HG03521 (cell line): Measurements from ENCODE around the gene SLC6A2.

ENCODE experiments used
- ATAC-seq: cut with Tn5 transposase; IDR thresholded peaks from one replicate; pipeline ENCODE4 v1.9.1; 2021; ENCODE audit warnings: mild to moderate bottlenecking, moderate library complexity; ENCODE audit not compliant: unreplicated experiment

Gene SLC6A2

DNA sequence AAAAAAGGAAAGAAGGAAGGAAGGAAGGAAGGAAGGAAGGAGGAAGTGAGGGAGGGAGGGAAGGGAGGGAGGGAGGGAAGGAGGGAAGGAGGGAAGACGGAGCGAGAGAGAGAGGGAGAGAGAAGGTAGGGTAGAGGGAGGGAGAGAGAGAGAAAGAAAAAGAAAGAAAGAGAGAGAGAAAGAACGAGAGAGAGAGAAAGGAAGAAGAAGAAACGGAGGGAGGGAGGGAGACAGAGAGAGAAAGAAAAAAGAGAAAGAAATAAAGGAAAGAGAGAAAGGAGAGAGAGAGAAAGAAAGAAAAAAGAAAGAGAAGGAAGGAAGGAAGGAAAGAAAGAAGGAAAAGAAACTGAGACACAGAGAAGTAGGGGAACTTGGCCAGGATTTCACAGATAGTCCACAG, 8.4 kb upstream of the SLC6A2 start:
- no peak for ATAC-seq

DNA sequence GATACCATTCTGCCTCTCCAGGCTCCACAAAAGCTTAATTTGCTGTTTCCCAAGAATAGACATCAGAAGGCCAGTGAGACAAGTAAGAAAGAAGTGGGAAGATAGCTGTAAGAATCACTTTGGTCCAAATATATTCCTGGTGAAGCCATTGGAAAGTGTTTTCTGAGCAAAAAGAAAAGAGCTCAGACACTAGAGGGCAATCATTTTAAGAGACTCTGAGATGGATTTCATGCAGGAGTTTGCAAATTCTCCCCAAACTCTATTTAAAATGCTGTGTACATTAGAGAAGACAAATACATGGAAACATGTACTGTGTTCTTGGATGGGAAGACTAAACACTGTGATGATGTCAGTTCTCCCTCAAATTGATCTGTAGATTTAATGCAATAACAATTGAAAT, 8.0 kb upstream of the SLC6A2 start:
- ATAC-seq: no peak

DNA sequence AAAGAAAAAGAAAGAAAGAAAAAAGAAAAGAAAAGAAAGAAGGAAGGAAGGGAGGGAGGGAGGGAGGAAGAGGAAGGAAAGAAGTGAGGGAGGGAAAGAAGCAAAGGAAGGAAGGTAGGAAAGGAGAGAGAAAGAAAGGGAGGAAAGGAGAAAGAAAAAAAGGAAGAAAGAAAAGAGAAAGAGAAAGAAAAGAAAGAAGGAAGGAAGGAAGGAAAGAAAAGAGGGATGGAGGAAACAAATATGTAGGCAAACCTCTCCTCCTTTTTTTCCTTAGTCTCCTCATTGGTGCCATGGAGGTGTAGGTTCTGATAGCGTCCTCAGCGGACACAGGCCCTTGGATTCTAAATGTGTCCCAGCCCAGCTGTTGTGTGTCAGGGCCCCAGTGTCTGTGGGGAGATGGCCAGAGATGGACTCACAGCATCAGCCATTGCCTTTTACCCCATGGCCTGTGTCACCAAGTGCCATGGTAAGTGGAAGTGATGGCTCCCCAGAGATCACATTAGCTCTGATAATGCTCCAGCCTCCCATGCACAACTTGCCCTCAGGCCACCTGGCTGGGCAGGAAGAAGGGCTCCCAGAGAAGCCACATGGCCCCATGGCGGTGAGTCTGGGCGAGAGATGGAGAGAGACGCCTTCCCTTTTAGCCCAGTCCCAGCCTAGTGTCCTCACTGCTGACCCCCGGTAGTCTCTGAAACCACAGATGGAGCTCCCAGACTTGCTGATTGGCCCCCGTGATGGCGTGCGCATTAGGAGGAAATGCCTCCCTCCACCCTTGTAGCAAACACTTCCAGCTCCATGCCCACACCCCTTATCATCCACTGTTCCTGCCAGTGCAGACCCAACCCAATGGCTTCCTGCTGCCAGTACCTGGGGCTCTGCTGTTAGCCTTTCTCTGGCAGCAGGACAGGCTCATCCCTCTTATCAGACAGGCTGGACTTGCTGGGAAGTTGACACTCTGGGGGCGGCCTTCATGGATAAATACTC, 3.7 kb upstream of the SLC6A2 start:
- no peak for ATAC-seq

DNA sequence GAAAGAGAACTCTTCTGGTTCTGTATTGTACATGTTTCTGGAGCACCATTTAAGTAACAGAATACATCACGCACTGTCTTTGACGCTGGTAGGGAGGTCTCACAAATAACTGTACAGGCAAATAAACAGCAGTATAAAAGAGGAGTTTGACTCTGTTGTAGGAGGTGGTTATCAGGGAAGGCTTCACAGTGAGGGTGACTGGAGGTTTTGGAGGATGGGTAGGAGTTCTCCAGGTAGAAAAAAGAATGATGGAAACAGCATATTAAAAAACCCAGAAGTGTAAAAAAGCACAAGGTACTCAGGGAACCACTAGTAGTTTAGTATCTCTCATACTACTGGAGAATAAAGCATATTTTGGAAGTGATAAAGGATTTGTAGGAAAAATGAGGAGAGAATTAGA, 2.7 kb upstream of the SLC6A2 start:
- ATAC-seq: no peak

DNA sequence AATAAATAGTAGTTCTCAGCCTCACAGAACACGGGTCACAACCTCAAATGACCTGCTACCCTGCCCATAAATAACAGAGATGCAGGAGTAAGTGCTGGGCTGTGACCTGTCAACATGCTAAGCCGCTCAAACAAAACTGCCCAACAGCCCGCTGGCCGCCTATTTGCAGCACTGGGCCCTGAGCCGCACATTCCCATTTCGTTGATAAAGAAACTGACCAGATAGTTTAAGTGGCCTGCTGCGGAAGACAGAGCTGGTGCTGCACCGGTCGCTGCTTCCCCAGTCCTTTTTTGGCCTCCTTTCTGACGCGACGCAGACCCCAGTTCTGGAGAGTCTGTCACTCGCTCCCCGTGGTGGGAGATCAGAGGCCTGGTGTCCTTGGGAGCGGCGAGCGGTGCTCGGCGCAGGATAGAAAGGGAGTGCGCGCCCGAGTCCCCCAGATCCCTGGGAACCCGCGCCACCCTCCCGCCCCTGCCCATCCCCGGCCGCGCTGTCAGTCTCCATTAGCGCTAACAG, 349 bp upstream of the SLC6A2 start:
- no peak for ATAC-seq

DNA sequence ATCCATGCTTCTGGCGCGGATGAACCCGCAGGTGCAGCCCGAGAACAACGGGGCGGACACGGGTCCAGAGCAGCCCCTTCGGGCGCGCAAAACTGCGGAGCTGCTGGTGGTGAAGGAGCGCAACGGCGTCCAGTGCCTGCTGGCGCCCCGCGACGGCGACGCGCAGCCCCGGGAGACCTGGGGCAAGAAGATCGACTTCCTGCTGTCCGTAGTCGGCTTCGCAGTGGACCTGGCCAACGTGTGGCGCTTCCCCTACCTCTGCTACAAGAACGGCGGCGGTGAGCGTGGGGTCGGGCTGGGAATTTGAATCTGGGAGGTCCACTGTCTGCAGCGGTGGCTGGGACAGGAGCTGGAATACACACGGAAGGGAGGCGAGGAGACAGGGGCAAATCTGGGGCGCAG, 904 bp downstream of the SLC6A2 start:
- no peak for ATAC-seq

DNA sequence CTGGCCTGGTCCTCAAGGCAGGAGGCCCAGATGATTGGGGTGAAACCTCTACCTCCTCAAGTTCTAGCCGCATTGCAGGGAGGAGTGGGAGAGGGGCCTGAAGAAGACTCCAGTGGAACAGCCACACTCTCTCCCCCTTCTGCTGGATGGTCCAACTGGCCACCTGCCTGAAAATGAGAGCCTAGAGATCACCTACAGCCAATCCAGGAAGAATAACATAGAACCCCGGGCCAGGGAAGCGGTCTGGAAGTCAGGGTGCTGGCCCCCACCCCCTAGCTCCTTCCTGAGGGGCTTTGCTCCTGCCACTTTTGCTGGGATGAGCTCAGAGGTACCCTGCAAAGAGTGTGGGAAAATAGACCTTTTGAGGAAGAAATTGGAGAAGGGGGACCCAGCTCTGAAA, 1.8 kb downstream of the SLC6A2 start:
- ATAC-seq: no peak

DNA sequence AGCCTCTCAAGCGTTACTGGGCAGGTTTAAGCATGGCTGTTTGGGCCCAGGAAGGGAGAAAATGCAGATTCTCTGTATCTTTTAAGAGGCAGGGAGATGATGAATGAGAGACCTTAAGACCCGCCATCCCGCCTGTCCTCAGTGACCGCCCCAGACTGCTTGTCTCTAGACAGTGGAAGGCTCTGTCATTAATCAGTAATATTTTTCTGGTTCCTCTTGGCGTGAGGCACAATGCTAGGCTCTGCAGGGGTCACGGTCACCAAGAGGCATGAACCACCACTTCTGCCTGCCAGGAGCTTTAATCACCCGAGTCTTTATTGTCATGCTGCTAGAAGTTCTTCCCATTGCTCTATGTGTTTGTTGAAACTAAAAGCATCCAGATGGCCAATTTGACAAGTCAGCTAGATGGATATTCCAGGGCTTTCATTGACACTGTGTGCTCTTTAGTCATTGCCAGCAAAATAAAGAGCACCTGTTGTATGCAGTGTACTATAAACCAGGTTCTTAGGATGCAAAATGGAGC, 3.2 kb downstream of the SLC6A2 start:
- ATAC-seq: no peak

DNA sequence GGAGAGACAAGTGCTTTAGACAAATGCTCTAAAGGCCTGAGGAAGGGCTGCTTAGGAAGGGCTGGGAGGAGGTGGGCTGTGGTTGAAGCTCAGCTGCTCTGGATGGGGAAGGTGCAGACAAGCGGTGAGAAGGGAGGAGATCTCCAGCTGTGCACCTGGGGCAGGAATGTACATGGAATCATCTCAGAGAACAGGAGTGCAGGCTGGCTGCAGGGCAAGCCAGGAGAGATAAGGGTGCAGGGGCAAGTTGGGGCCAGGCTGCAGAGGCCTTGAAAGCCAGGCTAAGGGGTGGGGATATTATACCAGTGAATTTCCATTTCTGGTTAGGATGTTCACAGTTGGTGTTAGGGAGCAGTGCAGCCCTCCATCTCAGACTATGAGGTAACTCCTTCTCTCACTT, 4.2 kb downstream of the SLC6A2 start:
- ATAC-seq: no peak

DNA sequence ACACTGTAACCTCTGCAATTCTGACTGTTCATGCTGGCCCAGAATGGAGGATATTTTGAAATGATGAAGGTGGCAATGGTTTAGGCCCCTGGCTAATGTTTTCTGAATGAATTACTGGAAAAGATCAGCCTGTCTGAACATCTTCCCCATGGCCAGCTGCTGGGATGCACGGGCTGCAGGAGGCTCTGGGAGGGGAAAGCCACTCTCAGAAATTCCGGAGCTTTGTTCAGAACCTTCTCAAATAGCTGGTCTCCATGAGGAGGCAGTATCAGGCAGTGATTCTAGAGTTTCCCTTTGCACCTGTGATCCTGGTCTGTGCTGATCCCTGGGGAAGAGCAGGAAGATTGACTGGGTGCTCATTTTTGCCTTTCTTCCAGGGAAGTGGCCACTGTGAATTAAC, 5.0 kb downstream of the SLC6A2 start:
- ATAC-seq: no peak

DNA sequence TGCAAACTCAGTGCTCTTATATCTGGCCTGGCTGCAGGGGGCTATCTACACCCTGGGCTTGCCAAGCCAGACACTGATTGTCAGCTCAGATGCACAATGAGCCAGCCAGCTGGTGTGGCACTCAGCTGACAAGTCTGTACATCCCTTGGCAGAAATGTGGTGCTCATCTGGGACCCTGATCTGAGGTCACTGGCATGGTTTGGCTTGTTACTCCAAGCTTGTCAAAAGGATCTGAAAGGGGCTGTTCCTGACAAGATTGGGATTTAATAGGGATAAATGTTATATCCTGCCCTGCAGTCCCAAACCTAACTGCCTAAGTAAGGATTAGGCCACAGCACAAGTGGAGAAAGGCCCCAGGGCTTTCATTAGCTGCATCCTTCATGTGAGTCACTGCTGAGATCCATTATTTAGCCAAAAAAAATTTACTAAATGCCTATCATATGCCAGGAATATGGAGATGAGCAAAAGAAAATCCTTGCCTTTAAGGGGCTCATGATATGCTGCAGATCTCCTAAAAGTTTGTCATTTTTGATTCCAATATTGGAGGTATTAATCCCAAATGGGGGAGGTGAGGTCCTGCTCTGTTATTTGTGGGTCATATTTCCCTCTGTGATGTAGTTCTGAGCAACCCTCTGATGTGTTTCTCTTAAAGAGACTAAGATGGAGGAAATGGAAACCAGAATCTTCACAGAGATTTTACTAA, 6.3 kb downstream of the SLC6A2 start:
- no peak for ATAC-seq

DNA sequence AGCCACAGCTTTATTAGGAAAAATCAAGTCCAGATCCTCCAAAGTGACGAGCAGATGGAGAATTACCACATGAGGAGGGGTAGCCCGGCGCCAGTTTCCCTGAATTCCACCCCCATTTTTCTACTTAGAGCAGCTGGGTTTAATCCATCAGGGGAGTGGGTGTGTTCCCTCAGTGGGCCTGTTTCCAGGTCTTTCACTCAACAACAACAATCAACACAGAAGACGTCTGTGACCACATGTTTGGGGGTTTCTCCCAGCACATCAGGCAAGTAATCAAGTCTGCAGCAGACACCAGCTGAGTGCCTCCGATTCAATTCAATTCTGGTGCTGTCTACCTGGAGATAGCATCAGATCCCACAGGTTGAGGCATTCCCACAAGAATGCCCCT, 6.8 kb downstream of the SLC6A2 start:
- no peak for ATAC-seq

DNA sequence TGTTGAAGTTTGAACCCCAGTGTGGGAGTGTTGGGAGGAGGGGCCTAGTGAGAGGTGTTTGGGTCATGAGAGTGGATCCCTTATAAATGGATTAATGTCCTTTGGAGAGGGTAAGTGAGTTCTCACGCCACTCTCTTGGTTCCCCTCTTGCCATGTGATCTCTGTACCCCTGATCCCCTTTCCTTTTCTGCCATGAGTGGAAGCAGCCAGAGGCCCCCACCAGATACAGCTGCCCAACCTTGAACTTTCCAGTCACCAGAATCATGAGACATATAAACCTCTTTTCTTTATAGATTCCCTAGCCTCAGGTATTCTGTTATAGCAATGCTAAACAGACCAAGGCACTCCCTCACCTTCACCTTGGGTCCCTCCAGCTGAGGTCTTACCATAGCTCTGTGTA, 7.4 kb downstream of the SLC6A2 start:
- ATAC-seq: no peak

DNA sequence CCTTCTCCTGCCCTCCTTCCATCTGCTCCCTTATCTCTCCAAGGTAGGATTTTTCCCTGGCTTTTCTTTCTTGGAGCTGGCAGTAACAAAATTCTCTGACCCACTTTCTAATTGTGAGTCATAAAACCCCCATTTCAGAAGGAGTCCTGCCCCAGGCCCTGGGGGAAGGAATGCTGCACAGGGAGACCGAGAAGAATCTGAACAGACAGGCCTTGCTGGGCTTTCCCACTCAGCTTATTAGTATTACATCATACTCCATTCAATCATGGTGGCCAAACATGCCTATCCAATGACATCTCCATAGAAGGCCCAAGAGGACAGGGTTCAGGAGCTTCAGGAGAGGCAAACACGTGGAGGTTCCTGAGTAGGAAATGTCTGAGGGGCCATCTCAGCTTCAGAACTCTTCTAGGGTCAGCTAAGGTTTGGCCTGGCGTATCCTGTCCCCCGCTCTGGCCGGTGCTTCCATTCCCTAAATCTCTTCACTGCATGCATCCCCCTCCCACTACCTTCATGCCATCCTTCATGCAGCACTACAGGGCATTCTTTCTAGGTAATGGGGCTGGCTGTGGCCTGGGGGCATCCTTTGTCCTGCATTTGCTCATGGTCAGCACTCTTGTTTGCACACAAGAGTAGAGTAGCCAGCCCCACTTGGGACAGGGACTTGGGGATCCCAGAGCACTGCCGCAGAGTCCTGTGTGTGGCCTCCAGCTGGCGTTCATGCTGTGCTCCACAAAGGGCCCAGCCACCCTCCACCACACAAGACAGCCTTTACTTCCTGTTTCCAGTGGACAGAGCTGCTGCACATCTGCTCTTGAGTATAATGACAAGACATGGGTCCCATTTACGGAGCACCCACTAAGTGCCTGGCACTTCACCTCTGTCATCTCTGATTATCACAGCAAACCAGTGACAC, 8.2 kb downstream of the SLC6A2 start:
- no peak for ATAC-seq

DNA sequence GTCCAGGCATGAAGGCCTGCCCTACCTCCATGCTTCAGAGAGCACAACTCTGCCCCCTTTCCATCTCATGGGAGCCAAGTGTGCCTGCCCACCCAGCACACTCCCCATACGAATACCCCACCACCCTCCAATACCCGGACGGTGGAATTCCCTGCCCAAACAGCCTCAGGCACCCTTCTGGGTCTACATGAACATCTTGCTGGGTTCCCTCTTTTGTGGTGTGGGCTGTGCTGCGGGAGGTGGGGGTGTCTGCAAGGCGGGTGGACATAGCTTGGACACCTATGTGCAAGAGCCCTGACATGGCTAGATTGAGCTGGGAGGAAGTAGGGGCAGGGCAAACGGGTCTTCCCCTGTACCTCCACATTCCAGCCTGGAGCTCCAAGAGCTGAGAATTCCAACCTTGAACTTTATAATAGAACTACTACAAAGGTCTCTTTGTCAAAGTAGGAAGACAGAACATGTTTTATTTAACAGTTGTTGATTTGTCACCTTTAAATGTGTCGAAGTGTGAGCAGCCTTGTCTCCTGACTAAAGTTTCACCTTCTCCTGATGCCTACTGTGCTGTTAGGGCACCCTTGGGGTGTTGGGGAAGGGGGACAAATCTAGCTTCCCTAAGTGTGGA, 9.1 kb downstream of the SLC6A2 start:
- no peak for ATAC-seq

DNA sequence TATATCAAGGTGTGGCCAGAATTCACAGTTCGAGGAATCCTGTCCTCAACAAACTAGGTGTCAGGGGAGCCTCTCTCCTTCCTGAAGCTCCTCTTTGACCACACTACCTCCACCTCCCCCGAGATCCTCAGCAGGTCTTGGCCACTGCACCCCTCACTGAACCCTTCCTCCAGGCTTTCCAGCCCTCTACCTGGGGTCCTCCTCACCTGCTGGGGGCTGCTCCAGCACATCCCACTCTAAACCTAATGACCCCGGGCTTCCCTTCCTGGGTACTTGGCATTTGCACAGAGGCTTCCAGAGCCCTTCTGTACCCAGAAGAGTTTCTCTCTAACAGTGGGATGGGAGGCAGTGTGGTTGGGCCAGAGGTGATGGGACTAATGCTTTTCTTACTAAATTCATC, 9.7 kb downstream of the SLC6A2 start:
- no peak for ATAC-seq

DNA sequence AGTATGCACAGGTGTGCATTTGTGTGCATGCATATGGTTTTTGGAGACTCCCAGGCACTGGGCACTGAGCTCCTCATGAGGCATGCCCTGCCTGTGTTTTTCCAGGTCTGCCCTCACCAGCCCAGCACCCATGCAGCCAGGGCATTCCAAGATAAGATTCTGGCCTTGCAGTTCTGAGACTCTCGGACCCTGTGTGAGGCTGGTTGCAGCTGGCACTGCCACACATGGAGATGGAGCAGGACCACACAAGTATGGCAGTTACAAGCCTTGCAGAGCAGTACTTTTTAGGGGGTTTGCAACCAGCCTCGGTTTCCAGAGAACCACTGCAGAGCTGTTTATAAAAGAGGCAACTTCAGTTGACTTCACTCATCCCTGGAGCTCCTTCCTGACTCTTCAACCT, 10.2 kb downstream of the SLC6A2 start:
- ATAC-seq: no peak

DNA sequence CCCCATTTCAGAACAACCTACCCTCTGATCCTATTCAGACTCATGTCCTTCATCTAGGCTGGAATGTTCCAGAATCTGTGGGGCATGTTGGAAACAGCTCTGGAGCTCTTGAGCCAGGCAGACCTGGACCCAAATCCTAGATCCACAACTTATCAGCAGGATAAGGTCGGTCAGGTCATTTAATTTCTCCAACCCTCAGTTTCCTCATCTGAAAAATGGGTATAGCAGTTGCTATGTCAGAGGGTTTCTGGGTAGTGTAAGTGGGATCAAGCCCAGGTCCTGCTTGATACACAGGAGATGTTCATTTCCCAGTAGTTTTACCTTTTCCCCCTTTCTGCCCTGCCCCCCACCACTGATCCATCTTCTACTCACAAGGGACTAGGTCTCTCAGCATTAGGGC, 12.0 kb downstream of the SLC6A2 start:
- ATAC-seq: no peak

DNA sequence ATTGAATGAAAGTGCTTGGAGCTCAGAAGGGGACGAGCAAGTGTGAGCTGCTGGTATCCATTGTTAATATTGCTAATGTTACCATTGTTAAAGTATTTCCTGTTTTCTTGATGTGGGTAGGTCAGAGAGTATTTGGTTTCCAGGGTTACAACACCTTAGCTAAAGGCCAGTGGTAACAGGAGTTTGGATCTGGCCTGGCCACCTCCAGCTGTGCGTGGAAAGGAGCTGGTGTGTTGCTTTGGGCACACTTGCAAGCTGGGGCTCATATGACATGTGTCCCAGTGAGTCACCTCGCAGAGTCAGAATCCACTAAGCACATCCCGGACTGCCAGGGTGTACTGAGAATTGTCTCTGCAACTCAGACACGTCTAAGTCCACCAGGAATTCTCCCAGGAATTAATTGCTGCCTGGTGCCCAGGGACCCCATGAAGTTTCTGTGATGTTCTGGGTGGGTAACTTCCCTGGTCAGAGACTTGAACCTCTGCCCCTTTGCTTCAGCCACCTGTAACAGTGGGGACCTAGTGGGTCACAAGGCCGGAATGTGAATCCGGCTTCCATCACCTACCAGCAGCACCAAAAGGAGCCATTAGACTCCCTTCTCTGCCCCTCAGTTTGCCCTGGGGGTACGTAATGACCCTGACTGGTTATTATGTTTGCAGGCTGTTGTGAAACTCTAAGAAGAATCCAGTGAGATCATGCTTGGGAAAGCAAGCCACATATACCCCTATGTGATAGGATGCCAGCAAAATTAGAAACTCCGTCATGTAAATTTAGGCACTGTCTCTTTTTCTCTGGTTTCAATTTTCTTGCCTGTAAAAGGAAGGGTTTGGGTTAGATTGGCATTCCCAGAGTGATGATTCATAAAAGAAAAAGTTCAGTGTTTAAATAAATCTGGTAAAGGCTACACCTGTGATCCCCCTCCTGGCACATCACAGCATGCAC, 12.8 kb downstream of the SLC6A2 start:
- ATAC-seq: no peak
